Measurements from ENCODE around the gene TRPM8. TPM values are rescaled to one million over a fixed set of nuclear protein-coding genes. Genes with fewer than 3 reads are reported as not detected.

Gene TRPM8
- total and polyA plus RNA-seq, 2 experiments from 2014 or later = 0.11 to 0.14 TPM

DNA sequence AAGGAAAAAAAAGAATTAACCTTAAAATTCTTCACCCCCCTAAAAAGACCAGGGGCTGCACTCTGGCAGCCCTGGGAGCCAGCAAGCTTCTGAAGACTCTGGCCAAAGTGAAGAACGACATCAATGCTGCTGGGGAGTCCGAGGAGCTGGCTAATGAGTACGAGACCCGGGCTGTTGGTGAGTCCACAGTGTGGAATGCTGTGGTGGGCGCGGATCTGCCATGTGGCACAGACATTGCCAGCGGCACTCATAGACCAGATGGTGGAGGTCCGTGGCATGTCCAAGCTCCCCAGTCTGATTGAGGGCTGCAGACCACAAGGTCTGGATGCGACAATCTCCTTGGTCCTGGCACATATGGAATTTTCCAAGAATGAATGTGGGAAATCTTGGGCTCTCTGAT is 47.4 kb downstream of the TRPM8 start (continued):
- TF ChIP-seq ZNF462 (CRISPR knock-in tag; IDR thresholded peaks at IDR 0.05) = no peak

- H3K27ac ChIP-seq (ENCODE audit: low read depth) = no peak overlapping the region
- H3K27me3 ChIP-seq (ENCODE audit: insufficient read depth) = no peaks in the 10 kb centered on the region
- H3K4me3 ChIP-seq = no peak overlapping the region
- Mint-ChIP-seq H3K27ac (no peak overlapping the region), H3K36me3 (ENCODE audit: low read depth) (no peaks in the 10 kb centered on the region), H3K27me3 (ENCODE audit: insufficient read depth, low read depth, poor library complexity) (peaks cover 4% of the 10 kb centered on the region), H3K9me3 (no peaks in the 10 kb centered on the region), H3K4me3 (no peak overlapping the region), H3K4me1 (no peaks in the 10 kb centered on the region)
- no peaks in the 10 kb centered on the region for H3K4me1 ChIP-seq (ENCODE audit: insufficient read depth)
- H4K20me1 ChIP-seq (replicated peaks; ENCODE audit: insufficient read depth) = no peaks in the 10 kb centered on the region
- H3K36me3 ChIP-seq (ENCODE audit: insufficient read depth) = no peaks in the 10 kb centered on the region
- H2AFZ ChIP-seq = 0 out of 2 replicates have a peak overlapping the region, but pooled peaks have one; percentile 43
- DNase-seq (ENCODE audit: low spot score) = no peak
- H3F3A ChIP-seq (replicated peaks; ENCODE audit: low read depth) = no peaks in the 10 kb centered on the region
- no peaks in the 10 kb centered on the region for H3K79me2 ChIP-seq (replicated peaks; ENCODE audit: insufficient read depth)
- no peak overlapping the region for H3K4me2 ChIP-seq
- no peaks in the 10 kb centered on the region for H3K9me2 ChIP-seq (ENCODE audit: insufficient read depth)
- ATAC-seq = no peak; the same call in 2 of the 3 replicates
- TF ChIP-seq EZH2 (IDR thresholded peaks at IDR 0.05; ENCODE audit: low read depth, unreplicated experiment) (no peak), ZNF331 (CRISPR knock-in tag; IDR thresholded peaks at IDR 0.05; ENCODE audit: low read depth) (no peak), ZNF462 (CRISPR knock-in tag; IDR thresholded peaks at IDR 0.05) (no peak), POLR2AphosphoS5 (IDR thresholded peaks at IDR 0.05; ENCODE audit: low read depth) (no peak), JUNB (IDR thresholded peaks at IDR 0.05; ENCODE audit: unreplicated experiment) (no peak), ETS1 (IDR thresholded peaks at IDR 0.05) (no peak), EZH2phosphoT487 (IDR thresholded peaks at IDR 0.05; ENCODE audit: unreplicated experiment) (no peak), ZNF114 (CRISPR knock-in tag; IDR thresholded peaks at IDR 0.05) (no peak)
Measured at GRCh38 chr2:233965032-233965603, 47.9 kb downstream of the TRPM8 start.

Measured in GM23338 (cell line).